ENCODE data around the gene MOAP1. TPM values are rescaled to one million over a fixed set of nuclear protein-coding genes. Genes with fewer than 3 reads are reported as not detected.
"Not testable (repeated sequence)": the region's sequence is repeated elsewhere in the genome, so short reads cannot be mapped to it uniquely, and the experiment has no call there.

The MOAP1 gene, protein sequence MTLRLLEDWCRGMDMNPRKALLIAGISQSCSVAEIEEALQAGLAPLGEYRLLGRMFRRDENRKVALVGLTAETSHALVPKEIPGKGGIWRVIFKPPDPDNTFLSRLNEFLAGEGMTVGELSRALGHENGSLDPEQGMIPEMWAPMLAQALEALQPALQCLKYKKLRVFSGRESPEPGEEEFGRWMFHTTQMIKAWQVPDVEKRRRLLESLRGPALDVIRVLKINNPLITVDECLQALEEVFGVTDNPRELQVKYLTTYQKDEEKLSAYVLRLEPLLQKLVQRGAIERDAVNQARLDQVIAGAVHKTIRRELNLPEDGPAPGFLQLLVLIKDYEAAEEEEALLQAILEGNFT
- total RNA-seq (ENCODE audit: unreplicated experiment) = 60.4 TPM
- long read RNA-seq, transcript MOAP1-201 (3 exons, 2,441 nt) = major isoform, 34 of 42 reads
- long read RNA-seq, transcript MOAP1-202 (2 exons, 2,529 nt) = minor isoform, 6 of 42 reads
- long read RNA-seq, partial matches to known transcripts = 0 of 42 reads
- long read RNA-seq, other reads (novel, unspliced or antisense) = 2 of 42 reads

DNA sequence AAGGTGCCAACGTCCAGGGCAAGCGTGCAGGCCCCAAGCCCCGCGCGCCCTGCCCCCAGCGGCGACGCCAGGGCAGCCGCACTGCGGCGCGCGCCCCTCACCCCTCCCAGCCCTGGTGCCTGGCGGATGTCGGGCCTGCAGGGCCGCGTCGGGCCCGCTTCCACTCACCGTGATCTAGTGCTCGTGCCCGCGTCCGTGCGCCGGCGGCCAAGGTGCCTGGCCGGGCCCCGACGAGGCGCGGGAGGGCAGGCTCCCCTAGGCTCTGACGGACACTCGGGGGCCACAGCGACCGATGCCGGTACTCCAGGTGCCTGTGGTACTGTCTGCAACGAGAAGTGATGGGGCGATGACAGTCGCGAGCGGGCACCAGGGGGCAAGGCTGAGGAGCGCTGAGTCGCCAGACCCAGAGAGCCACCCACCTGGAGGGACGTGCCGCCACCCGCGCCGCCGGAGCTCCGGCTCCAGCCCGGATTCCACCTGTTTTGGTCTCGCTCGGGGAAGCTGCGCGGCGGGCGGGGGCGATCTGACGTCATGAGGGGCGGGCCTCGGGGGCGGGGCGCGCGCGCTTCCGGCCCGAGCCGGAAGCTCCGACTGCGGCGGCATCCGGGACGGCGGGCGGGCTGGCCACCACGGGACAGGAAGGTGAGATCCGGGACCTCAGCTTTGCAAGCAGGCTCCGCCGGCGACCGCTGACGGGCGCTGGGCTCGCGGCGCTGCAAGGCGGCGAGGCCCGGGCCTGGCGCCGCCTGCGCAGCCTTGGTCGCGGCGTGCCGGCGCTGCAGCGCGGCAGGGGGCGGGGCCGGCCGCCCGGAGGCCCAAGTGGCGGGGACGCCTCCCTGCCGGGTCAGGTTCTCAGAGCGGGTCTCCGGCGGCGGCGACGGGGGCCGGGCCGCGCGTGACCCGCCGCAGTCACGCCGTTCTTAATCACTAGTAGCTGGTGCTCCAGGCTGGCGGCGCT is at the start of gene MOAP1, which contains the start of gene LYSET:
Gene MOAP1, minus strand, starts transcription at position 507 of the 958 bp plus-strand sequence. CDS start 655 bp downstream, outside the sequence.
Gene LYSET, plus strand, starts transcription at position 927 of the 958 bp plus-strand sequence. CDS start 89 bp downstream, outside the sequence.
- peak within 1 kb of the TSS; percentile 98 for H3K4me3 Mint-ChIP-seq (ENCODE audit: unreplicated experiment)
- H3K27ac Mint-ChIP-seq (ENCODE audit: unreplicated experiment) = peak within 1 kb of the TSS; percentile 91
- no peaks in the 10 kb centered on the region for H3K36me3 Mint-ChIP-seq (ENCODE audit: unreplicated experiment)
- H3K9me3 Mint-ChIP-seq (ENCODE audit: unreplicated experiment) = peaks cover 4% of the 10 kb centered on the region
- peaks cover 13% of the 10 kb centered on the region for H3K4me1 Mint-ChIP-seq (ENCODE audit: low read depth, unreplicated experiment)
- peak; percentile 90 for DNase-seq
- peaks cover 1% of the 10 kb centered on the region for H3K27me3 Mint-ChIP-seq (ENCODE audit: unreplicated experiment)
- TF ChIP-seq CTCF (IDR thresholded peaks at IDR 0.05; ENCODE audit: partially characterized antibody, unreplicated experiment) = peak; percentile 28

- not testable (repeated sequence) for H3K4me1 Mint-ChIP-seq (ENCODE audit: low read depth, unreplicated experiment); H3K9me3 Mint-ChIP-seq (ENCODE audit: unreplicated experiment); H3K27me3 Mint-ChIP-seq (ENCODE audit: unreplicated experiment); H3K4me3 Mint-ChIP-seq (ENCODE audit: unreplicated experiment); DNase-seq; H3K36me3 Mint-ChIP-seq (ENCODE audit: unreplicated experiment); H3K27ac Mint-ChIP-seq (ENCODE audit: unreplicated experiment)
Observed at GRCh38 chr14:93233078-93233477, 48.4 kb upstream of the MOAP1 start.

DNA sequence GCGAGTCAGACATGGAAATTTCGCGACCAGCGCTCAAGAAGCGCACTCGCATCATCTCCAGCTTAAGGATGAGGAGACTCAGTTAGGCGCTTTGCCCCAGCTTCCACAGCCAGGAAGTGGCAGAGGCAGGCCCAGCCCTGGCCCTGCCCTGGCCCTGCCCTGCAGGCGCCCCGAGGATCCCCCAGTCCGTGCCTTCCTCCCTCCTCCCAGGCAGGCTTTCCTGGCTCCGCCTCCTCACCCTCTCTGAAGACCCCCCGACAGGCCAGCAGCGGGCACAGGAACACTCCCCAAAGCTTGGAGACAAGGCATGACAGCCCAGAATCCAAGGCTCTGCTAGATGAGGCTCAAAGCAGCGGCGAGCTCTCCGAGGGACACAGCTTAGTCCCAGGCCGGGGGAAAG is 47.5 kb upstream of the MOAP1 start:
- H3K27ac Mint-ChIP-seq (ENCODE audit: unreplicated experiment) = no peak overlapping the region
- no peaks in the 10 kb centered on the region for H3K4me1 Mint-ChIP-seq (ENCODE audit: low read depth, unreplicated experiment)
- peaks cover 3% of the 10 kb centered on the region for H3K27me3 Mint-ChIP-seq (ENCODE audit: unreplicated experiment)
- peaks cover 9% of the 10 kb centered on the region for H3K9me3 Mint-ChIP-seq (ENCODE audit: unreplicated experiment)
- no peak for TF ChIP-seq CTCF (IDR thresholded peaks at IDR 0.05; ENCODE audit: partially characterized antibody, unreplicated experiment)
- H3K36me3 Mint-ChIP-seq (ENCODE audit: unreplicated experiment) = no peaks in the 10 kb centered on the region
- DNase-seq = no peak
- H3K4me3 Mint-ChIP-seq (ENCODE audit: unreplicated experiment) = no peak overlapping the region

GRCh38 chr14:93231129-93231979 is 46.7 kb upstream of the MOAP1 start:
- Mint-ChIP-seq H3K4me1 (ENCODE audit: low read depth, unreplicated experiment) (no peaks in the 10 kb centered on the region), H3K27ac (ENCODE audit: unreplicated experiment) (no peak overlapping the region)
- DNase-seq = no peak

More at GRCh38 chr14:93231129-93231979, 46.7 kb upstream of the MOAP1 start:
- H3K4me3 Mint-ChIP-seq (ENCODE audit: unreplicated experiment) = no peak overlapping the region
- H3K9me3 Mint-ChIP-seq (ENCODE audit: unreplicated experiment) = peaks cover 9% of the 10 kb centered on the region
- peaks cover 3% of the 10 kb centered on the region for H3K27me3 Mint-ChIP-seq (ENCODE audit: unreplicated experiment)
- H3K36me3 Mint-ChIP-seq (ENCODE audit: unreplicated experiment) = no peaks in the 10 kb centered on the region
- no peak for TF ChIP-seq CTCF (IDR thresholded peaks at IDR 0.05; ENCODE audit: partially characterized antibody, unreplicated experiment)
